Parathyroid adenoma (tissue), 2 donors: Measurements from ENCODE around the gene TCF7.

Experiments
- H2AFZ ChIP-seq: fragments of 300-600 bp; sonication (generic); one replicate; pipeline ENCODE4 v1.7.0; 2017; ENCODE audit warnings: antibody characterized with exemption, mild to moderate bottlenecking
- H3K27ac ChIP-seq: fragments of 300-600 bp; sonication (generic); one replicate; pipeline ENCODE4 v1.7.0; 2017
- H3K27me3 ChIP-seq: fragments of 300-600 bp; sonication (generic); one replicate; pipeline ENCODE4 v1.7.0; 2017; ENCODE audit warnings: low read length; ENCODE audit not compliant: control insufficient read depth, insufficient read depth
- H3K36me3 ChIP-seq: fragments of 300-600 bp; sonication (generic); one replicate; pipeline ENCODE4 v1.7.0; 2017; ENCODE audit warnings: low read length; ENCODE audit not compliant: control insufficient read depth, insufficient read depth
- H3K4me1 ChIP-seq: fragments of 300-600 bp; sonication (generic); one replicate; pipeline ENCODE4 v1.7.0; 2017; ENCODE audit warnings: control low read depth
- H3K4me2 ChIP-seq: fragments of 300-600 bp; sonication (generic); one replicate; pipeline ENCODE4 v1.7.0; 2017; ENCODE audit warnings: low read length
- H3K4me3 ChIP-seq: fragments of 300-600 bp; sonication (generic); one replicate; pipeline ENCODE4 v1.7.0; 2017; ENCODE audit warnings: low read depth, low read length
- H3K79me2 ChIP-seq: fragments of 300-600 bp; sonication (generic); one replicate; pipeline ENCODE4 v1.7.0; 2017; ENCODE audit warnings: control low read depth
- H3K9ac ChIP-seq: fragments of 300-600 bp; sonication (generic); one replicate; pipeline ENCODE4 v1.7.0; 2017; ENCODE audit warnings: mild to moderate bottlenecking
- H3K9me3 ChIP-seq: fragments of 300-600 bp; sonication (generic); one replicate; pipeline ENCODE4 v1.7.0; 2017; ENCODE audit warnings: low read length; ENCODE audit not compliant: control insufficient read depth
- CTCF ChIP-seq: fragments of 300-600 bp; sonication (generic); IDR thresholded peaks from one replicate; pipeline ENCODE4 v1.7.0; 2017; ENCODE audit warnings: antibody characterized with exemption, mild to moderate bottlenecking
- donor health status: primary hyperparathyroidism.

TCF7 gene

GRCh38 chr5:134079748-134080581, 34.5 kb upstream of the TCF7 start:
- no peaks in the 10 kb centered on the region for H3K36me3 ChIP-seq
- H3K27me3 ChIP-seq: no peaks in the 10 kb centered on the region
- H3K9me3 ChIP-seq: no peaks in the 10 kb centered on the region
- no peak for TF ChIP-seq CTCF
- H3K4me1 ChIP-seq: no peaks in the 10 kb centered on the region
- no peak overlapping the region for H2AFZ ChIP-seq
- no peak overlapping the region for H3K4me3 ChIP-seq
- no peak overlapping the region for H3K27ac ChIP-seq
- no peak overlapping the region for H3K4me2 ChIP-seq
- H3K9ac ChIP-seq: no peak overlapping the region
- no peaks in the 10 kb centered on the region for H3K79me2 ChIP-seq

GRCh38 chr5:134082264-134082992, 32.1 kb upstream of the TCF7 start:
- H2AFZ ChIP-seq: no peak overlapping the region
- no peaks in the 10 kb centered on the region for H3K9me3 ChIP-seq
- peaks cover 4% of the 10 kb centered on the region for H3K4me1 ChIP-seq
- no peak overlapping the region for H3K27ac ChIP-seq
- no peak overlapping the region for H3K4me3 ChIP-seq
- no peak overlapping the region for H3K9ac ChIP-seq
- H3K4me2 ChIP-seq: no peak overlapping the region
- H3K36me3 ChIP-seq: no peaks in the 10 kb centered on the region
- H3K27me3 ChIP-seq: no peaks in the 10 kb centered on the region
- no peak for TF ChIP-seq CTCF
- H3K79me2 ChIP-seq: no peaks in the 10 kb centered on the region

- H3K4me3 ChIP-seq: no peak overlapping the region
- H3K9ac ChIP-seq: no peak overlapping the region
- no peaks in the 10 kb centered on the region for H3K36me3 ChIP-seq
- H3K9me3 ChIP-seq: no peaks in the 10 kb centered on the region
- TF ChIP-seq CTCF: no peak
- no peaks in the 10 kb centered on the region for H3K79me2 ChIP-seq
- H3K27me3 ChIP-seq: no peaks in the 10 kb centered on the region
- no peak overlapping the region for H2AFZ ChIP-seq
- peaks cover 4% of the 10 kb centered on the region for H3K4me1 ChIP-seq
- no peak overlapping the region for H3K4me2 ChIP-seq
- no peak overlapping the region for H3K27ac ChIP-seq
Observed at GRCh38 chr5:134083517-134083916, 31.0 kb upstream of the TCF7 start.

GRCh38 chr5:134084022-134084565, 30.4 kb upstream of the TCF7 start:
- Histone ChIP-seq H3K79me2 (no peaks in the 10 kb centered on the region), H3K9me3 (no peaks in the 10 kb centered on the region), H3K36me3 (no peaks in the 10 kb centered on the region), H3K4me2 (no peak overlapping the region), H3K4me1 (peaks cover 4% of the 10 kb centered on the region), H3K4me3 (no peak overlapping the region), H3K27me3 (no peaks in the 10 kb centered on the region), H3K27ac (no peak overlapping the region), H3K9ac (no peak overlapping the region), H2AFZ (no peak overlapping the region)
- no peak for TF ChIP-seq CTCF
